Measurements from ENCODE around the gene BMPR1B. TPM values are rescaled to one million over a fixed set of nuclear protein-coding genes. Genes with fewer than 3 reads are reported as not detected.
A peak's percentile ranks its signal among the peaks of the same experiment; 100 is the strongest.
"Not testable (repeated sequence)": the region's sequence is repeated elsewhere in the genome, so short reads cannot be mapped to it uniquely, and the experiment has no call there.

Gene BMPR1B
- total RNA-seq, 1 donor: 13.5 TPM

GRCh38 chr4:95050980-95051701 lies 293.4 kb downstream of the BMPR1B start:
- no peak for DNase-seq (ENCODE audit: low read depth)
- no peak overlapping the region for H3K4me3 ChIP-seq (ENCODE audit: low read depth, low read length)
- TF ChIP-seq CTCF (IDR thresholded peaks at IDR 0.05; ENCODE audit: insufficient read depth, low read length): no peak

GRCh38 chr4:95051702-95052020 lies 293.9 kb downstream of the BMPR1B start:
- DNase-seq (ENCODE audit: low read depth): no peak
- TF ChIP-seq CTCF (IDR thresholded peaks at IDR 0.05; ENCODE audit: insufficient read depth, low read length): no peak
- H3K4me3 ChIP-seq (ENCODE audit: low read depth, low read length): no peak overlapping the region

GRCh38 chr4:95058991-95059390 lies 301.2 kb downstream of the BMPR1B start:
- DNase-seq (ENCODE audit: low read depth): no peak
- no peak for TF ChIP-seq CTCF (IDR thresholded peaks at IDR 0.05; ENCODE audit: insufficient read depth, low read length)
- no peak overlapping the region for H3K4me3 ChIP-seq (ENCODE audit: low read depth, low read length)

GRCh38 chr4:95059663-95060062 lies 301.9 kb downstream of the BMPR1B start:
- DNase-seq (ENCODE audit: low read depth): peak; percentile 62
- H3K4me3 ChIP-seq (ENCODE audit: low read depth, low read length): no peak overlapping the region
- no peak for TF ChIP-seq CTCF (IDR thresholded peaks at IDR 0.05; ENCODE audit: insufficient read depth, low read length)

- H3K4me3 ChIP-seq (ENCODE audit: low read depth, low read length): no peak overlapping the region
- DNase-seq (ENCODE audit: low read depth): peak; percentile 12
- no peak for TF ChIP-seq CTCF (IDR thresholded peaks at IDR 0.05; ENCODE audit: insufficient read depth, low read length)
These were observed 303.5 kb downstream of the BMPR1B start for GRCh38 chr4:95061220-95061619.

- H3K4me3 ChIP-seq (ENCODE audit: low read depth, low read length); DNase-seq (ENCODE audit: low read depth): not testable (repeated sequence)
These were observed 304.0 kb downstream of the BMPR1B start for GRCh38 chr4:95061801-95062200.

- no peak overlapping the region for H3K4me3 ChIP-seq (ENCODE audit: low read depth, low read length)
- DNase-seq (ENCODE audit: low read depth): peak; percentile 17
- TF ChIP-seq CTCF (IDR thresholded peaks at IDR 0.05; ENCODE audit: insufficient read depth, low read length): no peak
These were observed 308.3 kb downstream of the BMPR1B start for GRCh38 chr4:95066050-95066449.
